ENCODE data around the gene ZNF414. TPM values are rescaled to one million over a fixed set of nuclear protein-coding genes. Genes with fewer than 3 reads are reported as not detected.

ZNF414 gene
- total RNA-seq, 2 experiments from 2014 or later: 19.8 to 24.1 TPM

- Mint-ChIP-seq H3K27ac (no peak overlapping the region), H3K36me3 (ENCODE audit: low read depth) (no peaks in the 10 kb centered on the region), H3K9me3 (no peaks in the 10 kb centered on the region), H3K27me3 (ENCODE audit: low read depth) (no peaks in the 10 kb centered on the region), H3K4me3 (no peak overlapping the region), H3K4me1 (ENCODE audit: low read depth) (peaks cover 14% of the 10 kb centered on the region)
- CTCF ChIA-PET: no interaction called here
- intact Hi-C loops (cut with micrococcal nuclease): no loop called here
- no peak for DNase-seq
Observed at GRCh38 chr19:8501516-8501915, 12.5 kb downstream of the ZNF414 start.

GRCh38 chr19:8500158-8500557, 13.8 kb downstream of the ZNF414 start:
- Mint-ChIP-seq H3K4me1 (ENCODE audit: low read depth) (peaks cover 14% of the 10 kb centered on the region), H3K9me3 (no peaks in the 10 kb centered on the region), H3K27ac (no peak overlapping the region), H3K4me3 (no peak overlapping the region), H3K36me3 (ENCODE audit: low read depth) (no peaks in the 10 kb centered on the region), H3K27me3 (ENCODE audit: low read depth) (no peaks in the 10 kb centered on the region)
- intact Hi-C loops (cut with micrococcal nuclease): no loop called here
- CTCF ChIA-PET: no interaction called here
- no peak for DNase-seq

GRCh38 chr19:8499048-8499833, 14.7 kb downstream of the ZNF414 start:
- Mint-ChIP-seq H3K36me3 (ENCODE audit: low read depth) (no peaks in the 10 kb centered on the region), H3K4me3 (no peak overlapping the region), H3K27ac (no peak overlapping the region), H3K27me3 (ENCODE audit: low read depth) (no peaks in the 10 kb centered on the region), H3K4me1 (ENCODE audit: low read depth) (peaks cover 16% of the 10 kb centered on the region), H3K9me3 (no peaks in the 10 kb centered on the region)
- CTCF ChIA-PET: no interaction called here
- intact Hi-C loops (cut with micrococcal nuclease): no loop called here
- DNase-seq: no peak

- Mint-ChIP-seq H3K9me3 (no peaks in the 10 kb centered on the region), H3K36me3 (ENCODE audit: low read depth) (no peaks in the 10 kb centered on the region), H3K27ac (no peak overlapping the region), H3K27me3 (ENCODE audit: low read depth) (no peaks in the 10 kb centered on the region), H3K4me1 (ENCODE audit: low read depth) (peaks cover 24% of the 10 kb centered on the region), H3K4me3 (no peak overlapping the region)
- intact Hi-C loops (cut with micrococcal nuclease): no loop called here
- DNase-seq: no peak
- CTCF ChIA-PET: no interaction called here
Observed at GRCh38 chr19:8498295-8498694, 15.7 kb downstream of the ZNF414 start.

- no peaks in the 10 kb centered on the region for H3K9me3 Mint-ChIP-seq
- intact Hi-C loops (cut with micrococcal nuclease): no loop called here
- DNase-seq: peak; percentile 61
- no peaks in the 10 kb centered on the region for H3K36me3 Mint-ChIP-seq (ENCODE audit: low read depth)
- CTCF ChIA-PET: interaction anchor here (0.5 to 1.6 kb wide), 9 partner anchors 12 to 310 kb away, joined by 3 to 5 read pairs (median 4); partner anchors contain the start of gene MARCHF2
- H3K4me1 Mint-ChIP-seq (ENCODE audit: low read depth): peaks cover 18% of the 10 kb centered on the region
- H3K27me3 Mint-ChIP-seq (ENCODE audit: low read depth): no peaks in the 10 kb centered on the region
- peak overlapping the region; percentile 73 for H3K27ac Mint-ChIP-seq
- H3K4me3 Mint-ChIP-seq: no peak overlapping the region
Observed at GRCh38 chr19:8494158-8494557, 19.8 kb downstream of the ZNF414 start.

- no peaks in the 10 kb centered on the region for H3K9me3 Mint-ChIP-seq
- CTCF ChIA-PET: interaction anchor here (0.6 to 1.2 kb wide), 3 partner anchors 36 to 1316 kb away, joined by 3 to 4 read pairs (median 3); no protein-coding TSS in a partner anchor
- peaks cover 36% of the 10 kb centered on the region for H3K4me1 Mint-ChIP-seq (ENCODE audit: low read depth)
- peaks cover 21% of the 10 kb centered on the region for H3K36me3 Mint-ChIP-seq (ENCODE audit: low read depth)
- H3K4me3 Mint-ChIP-seq: no peak overlapping the region
- no peak for DNase-seq
- no peak overlapping the region for H3K27ac Mint-ChIP-seq
- no peaks in the 10 kb centered on the region for H3K27me3 Mint-ChIP-seq (ENCODE audit: low read depth)
- intact Hi-C loops (cut with micrococcal nuclease): no loop called here
Observed at GRCh38 chr19:8491574-8491973, 22.4 kb downstream of the ZNF414 start.

- H3K4me3 Mint-ChIP-seq: no peak overlapping the region
- H3K36me3 Mint-ChIP-seq (ENCODE audit: low read depth): peaks cover 24% of the 10 kb centered on the region
- H3K27ac Mint-ChIP-seq: no peak overlapping the region
- intact Hi-C loops (cut with micrococcal nuclease): no loop called here
- peaks cover 41% of the 10 kb centered on the region for H3K4me1 Mint-ChIP-seq (ENCODE audit: low read depth)
- no peak for DNase-seq
- H3K27me3 Mint-ChIP-seq (ENCODE audit: low read depth): no peaks in the 10 kb centered on the region
- no peaks in the 10 kb centered on the region for H3K9me3 Mint-ChIP-seq
- CTCF ChIA-PET: interaction anchor here (0.5 kb wide), 1 partner anchor 172 kb away, joined by 3 read pairs; no protein-coding TSS in a partner anchor
Observed at GRCh38 chr19:8490873-8491272, 23.1 kb downstream of the ZNF414 start.

- H3K27me3 Mint-ChIP-seq (ENCODE audit: low read depth): no peaks in the 10 kb centered on the region
- no peaks in the 10 kb centered on the region for H3K9me3 Mint-ChIP-seq
- H3K4me1 Mint-ChIP-seq (ENCODE audit: low read depth): peaks cover 38% of the 10 kb centered on the region
- no peak overlapping the region for H3K4me3 Mint-ChIP-seq
- CTCF ChIA-PET: no interaction called here
- H3K36me3 Mint-ChIP-seq (ENCODE audit: low read depth): peaks cover 26% of the 10 kb centered on the region
- no peak overlapping the region for H3K27ac Mint-ChIP-seq
- no peak for DNase-seq
- intact Hi-C loops (cut with micrococcal nuclease): no loop called here
Observed at GRCh38 chr19:8490395-8490760, 23.6 kb downstream of the ZNF414 start.

- no peaks in the 10 kb centered on the region for H3K27me3 Mint-ChIP-seq (ENCODE audit: low read depth)
- H3K9me3 Mint-ChIP-seq: no peaks in the 10 kb centered on the region
- intact Hi-C loops (cut with micrococcal nuclease): no loop called here
- peak overlapping the region; percentile 56 for H3K27ac Mint-ChIP-seq
- no peak for DNase-seq
- CTCF ChIA-PET: interaction anchor here (0.5 kb wide), 1 partner anchor 10 kb away, joined by 4 read pairs; no protein-coding TSS in a partner anchor
- peaks cover 31% of the 10 kb centered on the region for H3K36me3 Mint-ChIP-seq (ENCODE audit: low read depth)
- no peak overlapping the region for H3K4me3 Mint-ChIP-seq
- H3K4me1 Mint-ChIP-seq (ENCODE audit: low read depth): peaks cover 42% of the 10 kb centered on the region
Observed at GRCh38 chr19:8489561-8490394, 24.2 kb downstream of the ZNF414 start.

- Mint-ChIP-seq H3K36me3 (ENCODE audit: low read depth) (peaks cover 31% of the 10 kb centered on the region), H3K27me3 (ENCODE audit: low read depth) (no peaks in the 10 kb centered on the region), H3K4me3 (no peak overlapping the region), H3K27ac (peak overlapping the region; percentile 89), H3K4me1 (ENCODE audit: low read depth) (peaks cover 32% of the 10 kb centered on the region), H3K9me3 (no peaks in the 10 kb centered on the region)
- no peak for DNase-seq
- CTCF ChIA-PET: interaction anchor here (0.6 to 2.7 kb wide), 4 partner anchors 17 to 127 kb away, joined by 3 to 9 read pairs (median 3); partner anchors contain the start of gene ZNF414
- intact Hi-C loops (cut with micrococcal nuclease): no loop called here
Observed at GRCh38 chr19:8488365-8488764, 25.6 kb downstream of the ZNF414 start.

- CTCF ChIA-PET: interaction anchor here (0.7 to 2.7 kb wide), 5 partner anchors 18 to 89 kb away, joined by 3 to 9 read pairs (median 3); partner anchors contain the start of gene ZNF414
- no peaks in the 10 kb centered on the region for H3K27me3 Mint-ChIP-seq (ENCODE audit: low read depth)
- DNase-seq: peak; percentile 68
- H3K4me1 Mint-ChIP-seq (ENCODE audit: low read depth): peaks cover 32% of the 10 kb centered on the region
- H3K4me3 Mint-ChIP-seq: no peak overlapping the region
- H3K27ac Mint-ChIP-seq: peak overlapping the region; percentile 89
- intact Hi-C loops (cut with micrococcal nuclease): loop anchor here (2.0 kb wide), 1 partner anchor 20 kb away; no protein-coding TSS in a partner anchor
- peaks cover 38% of the 10 kb centered on the region for H3K36me3 Mint-ChIP-seq (ENCODE audit: low read depth)
- no peaks in the 10 kb centered on the region for H3K9me3 Mint-ChIP-seq
Observed at GRCh38 chr19:8487137-8487851, 26.7 kb downstream of the ZNF414 start.

GRCh38 chr19:8486661-8487136, 27.3 kb downstream of the ZNF414 start:
- intact Hi-C loops (cut with micrococcal nuclease): loop anchor here (2.0 kb wide), 1 partner anchor 20 kb away; no protein-coding TSS in a partner anchor

More at GRCh38 chr19:8486661-8487136, 27.3 kb downstream of the ZNF414 start:
- Mint-ChIP-seq H3K27ac (peak overlapping the region; percentile 89), H3K27me3 (ENCODE audit: low read depth) (no peaks in the 10 kb centered on the region), H3K36me3 (ENCODE audit: low read depth) (peaks cover 40% of the 10 kb centered on the region), H3K4me1 (ENCODE audit: low read depth) (peaks cover 34% of the 10 kb centered on the region), H3K9me3 (no peaks in the 10 kb centered on the region), H3K4me3 (no peak overlapping the region)
- no peak for DNase-seq
- CTCF ChIA-PET: interaction anchor here (0.7 to 2.7 kb wide), 4 partner anchors 19 to 133 kb away, joined by 3 to 9 read pairs (median 4); no protein-coding TSS in a partner anchor
